Gastrocnemius medialis (tissue), 4 donors: ENCODE results near the gene DND1.

Experiments
- CTCF ChIP-seq, 5 experiments: fragments of 450-650 bp in 3 of 5; fragments of 200-600 bp in 2 of 5; sonication (generic) in 2 of 5; IDR thresholded peaks in 4 of 5; conservative IDR thresholded peaks in 1 of 5; 1 replicate in 4 of 5; 2 replicates in 1 of 5; pipeline ENCODE4 v1.5.1; 2016 to 2019; ENCODE audit warnings: antibody characterized with exemption in 5 of 5, mild to moderate bottlenecking in 3 of 5, moderate library complexity in 3 of 5
- POLR2A ChIP-seq, 2 donors: fragments of 450-650 bp; IDR thresholded peaks; one replicate each; pipeline ENCODE4 v1.6.1; 2017; ENCODE audit warnings: antibody characterized with exemption in 2 of 2, mild to moderate bottlenecking in 2 of 2, moderate library complexity in 2 of 2

- no peak for TF ChIP-seq CTCF (IDR thresholded peaks at IDR 0.05 in 4 of 5, conservative IDR thresholded peaks at IDR 0.05 in 1 of 5)
- TF ChIP-seq POLR2A (IDR thresholded peaks at IDR 0.05) = no peak
Observed at GRCh38 chr5:140690376-140690932, 17.1 kb upstream of the DND1 start.
